Measurements from ENCODE around the gene DNAH11.

DNA sequence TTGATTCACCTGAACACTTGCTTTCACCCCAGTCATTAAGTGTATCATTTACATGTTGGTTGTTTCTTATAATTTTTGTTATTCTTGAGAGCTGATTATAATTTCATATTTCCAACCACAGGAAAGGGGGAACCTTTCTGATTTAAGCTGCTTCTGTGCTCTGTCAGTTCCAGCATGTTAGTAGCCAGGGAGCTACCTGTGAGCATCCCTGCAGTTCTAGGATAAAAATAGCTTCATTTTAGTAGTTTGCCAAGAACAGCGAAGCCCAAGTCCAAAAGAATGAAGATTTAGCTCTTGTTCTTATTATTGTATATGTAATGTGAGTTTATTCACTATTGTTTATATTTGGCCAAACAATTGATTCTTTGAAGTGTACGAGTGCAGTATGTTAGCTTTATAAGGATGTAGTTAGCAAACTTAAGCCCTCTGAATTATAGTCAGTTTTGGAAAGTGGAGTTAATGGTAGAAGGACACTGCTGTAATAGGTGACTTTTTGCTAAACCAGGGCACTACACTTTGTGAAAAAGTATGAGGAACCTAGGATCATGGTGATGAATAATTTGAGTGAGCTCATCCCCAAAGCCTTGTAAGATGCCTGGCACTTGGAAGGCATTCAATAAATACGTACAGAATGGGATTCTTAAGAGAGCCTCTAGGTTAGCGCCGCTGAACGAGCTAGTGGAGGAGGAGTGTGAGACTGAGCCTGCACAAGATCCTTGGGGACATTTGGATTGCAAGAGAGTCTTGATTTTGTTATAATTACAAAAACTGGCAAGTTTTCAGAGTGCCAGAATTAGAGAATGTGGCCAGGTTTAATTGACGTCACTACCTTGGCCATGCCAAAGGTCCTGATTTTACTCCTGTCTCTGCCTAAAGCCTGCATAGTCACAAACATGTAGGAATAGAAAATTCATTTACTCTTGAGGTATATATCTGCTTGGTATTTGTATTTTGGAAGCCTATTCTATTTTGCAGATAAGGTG is 29.8 kb downstream of the DNAH11 start:
- TF ChIP-seq, protein P1, sequence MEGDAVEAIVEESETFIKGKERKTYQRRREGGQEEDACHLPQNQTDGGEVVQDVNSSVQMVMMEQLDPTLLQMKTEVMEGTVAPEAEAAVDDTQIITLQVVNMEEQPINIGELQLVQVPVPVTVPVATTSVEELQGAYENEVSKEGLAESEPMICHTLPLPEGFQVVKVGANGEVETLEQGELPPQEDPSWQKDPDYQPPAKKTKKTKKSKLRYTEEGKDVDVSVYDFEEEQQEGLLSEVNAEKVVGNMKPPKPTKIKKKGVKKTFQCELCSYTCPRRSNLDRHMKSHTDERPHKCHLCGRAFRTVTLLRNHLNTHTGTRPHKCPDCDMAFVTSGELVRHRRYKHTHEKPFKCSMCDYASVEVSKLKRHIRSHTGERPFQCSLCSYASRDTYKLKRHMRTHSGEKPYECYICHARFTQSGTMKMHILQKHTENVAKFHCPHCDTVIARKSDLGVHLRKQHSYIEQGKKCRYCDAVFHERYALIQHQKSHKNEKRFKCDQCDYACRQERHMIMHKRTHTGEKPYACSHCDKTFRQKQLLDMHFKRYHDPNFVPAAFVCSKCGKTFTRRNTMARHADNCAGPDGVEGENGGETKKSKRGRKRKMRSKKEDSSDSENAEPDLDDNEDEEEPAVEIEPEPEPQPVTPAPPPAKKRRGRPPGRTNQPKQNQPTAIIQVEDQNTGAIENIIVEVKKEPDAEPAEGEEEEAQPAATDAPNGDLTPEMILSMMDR (IDR thresholded peaks at IDR 0.05): no peak
- TF ChIP-seq POLR2AphosphoS5 (IDR thresholded peaks at IDR 0.05; ENCODE audit: low read depth, low read length): no peak

Data from Panc1 (cell line).